GM23248 (cell line): Measurements from ENCODE around the gene NYAP2.

ENCODE experiments used
- EZH2 ChIP-seq: fragments of 200-600 bp; sonication (generic); IDR thresholded peaks from 2 replicates; pipeline ENCODE4 v1.6.1; 2018; ENCODE audit warnings: antibody characterized with exemption, mild to moderate bottlenecking; ENCODE audit not compliant: insufficient read depth, poor library complexity, severe bottlenecking
- EZH2phosphoT487 ChIP-seq: fragments of 200-600 bp; sonication (generic); IDR thresholded peaks from 2 replicates; pipeline ENCODE4 v1.6.1; 2018; ENCODE audit warnings: antibody characterized with exemption, moderate library complexity, mild to moderate bottlenecking, low read depth; ENCODE audit not compliant: insufficient read depth

- no peak for TF ChIP-seq EZH2phosphoT487
- no peak for TF ChIP-seq EZH2
These were observed 231.5 kb downstream of the NYAP2 start for GRCh38 chr2:225630824-225631533.
